HG03064 (cell line): ENCODE measurements around the gene ABITRAM.

Experiments
- ATAC-seq: cut with Tn5 transposase; IDR thresholded peaks from one replicate; pipeline ENCODE4 v1.9.1; 2021; ENCODE audit warnings: low read depth; ENCODE audit not compliant: unreplicated experiment

The ABITRAM gene

DNA sequence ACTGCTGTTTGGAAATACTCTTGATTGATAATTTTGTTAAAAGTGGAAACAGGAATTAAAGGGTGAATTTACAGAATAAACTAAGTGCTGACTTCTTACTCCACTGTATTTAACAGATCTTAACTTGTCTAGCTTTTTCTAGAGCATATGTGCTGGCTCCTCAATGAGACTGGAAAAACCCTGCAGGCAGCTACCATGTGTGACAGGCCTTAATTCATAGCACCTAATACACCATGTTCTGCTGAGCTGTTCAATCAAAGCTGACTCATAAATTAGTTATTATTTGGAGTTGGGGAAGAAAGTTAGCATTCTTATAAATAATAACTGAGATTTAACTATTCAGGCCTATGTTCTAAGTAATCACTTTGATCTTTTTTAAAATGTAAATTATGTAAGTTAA is 49.7 kb downstream of the ABITRAM start:
- ATAC-seq, result no peak
